ENCODE data around the gene SF3B2. TPM values are rescaled to one million over a fixed set of nuclear protein-coding genes. Genes with fewer than 3 reads are reported as not detected.

The SF3B2 gene
- total and polyA plus RNA-seq, 9 of the 15 experiments (the other 6 are each of a cell fraction or from before 2014, with no cell fraction given) = 58.3 to 248 (median 157) TPM

GRCh38 chr11:66068923-66069714 lies 17.0 kb downstream of the SF3B2 start (continued):
- TF ChIP-seq RREB1 (CRISPR knock-in tag; IDR thresholded peaks at IDR 0.05) (no peak), GATAD2B (IDR thresholded peaks at IDR 0.05; ENCODE audit: borderline replicate concordance) (no peak), SRSF1 (IDR thresholded peaks at IDR 0.05; ENCODE audit: low read depth, low read length) (no peak), ZNF766 (CRISPR knock-in tag; conservative IDR thresholded peaks at IDR 0.05) (no peak), PHF21A (IDR thresholded peaks at IDR 0.05; ENCODE audit: borderline replicate concordance, low read depth) (no peak), TEAD4 (IDR thresholded peaks at IDR 0.05; ENCODE audit: low read length) (no peak), TEAD4 (CRISPR knock-in tag; IDR thresholded peaks at IDR 0.05; ENCODE audit: borderline replicate concordance) (no peak), CSDE1 (IDR thresholded peaks at IDR 0.05) (no peak), CGGBP1 (CRISPR knock-in tag; IDR thresholded peaks at IDR 0.05) (no peak), FOS (IDR thresholded peaks at IDR 0.05; ENCODE audit: extremely low read depth, insufficient read length) (no peak), LCOR (CRISPR knock-in tag; IDR thresholded peaks at IDR 0.05) (no peak), KLF6 (CRISPR knock-in tag; IDR thresholded peaks at IDR 0.05; ENCODE audit: borderline replicate concordance) (0 out of 2 replicates have a peak, but pooled peaks have one; percentile 20), BHLHE40 (IDR thresholded peaks at IDR 0.05; ENCODE audit: low read length) (no peak), BDP1 (IDR thresholded peaks at IDR 0.05; ENCODE audit: insufficient read depth, insufficient read length) (no peak), L3MBTL2 (IDR thresholded peaks at IDR 0.05) (no peak), MXD1 (CRISPR knock-in tag; IDR thresholded peaks at IDR 0.05; ENCODE audit: borderline replicate concordance, poor library complexity, severe bottlenecking) (no peak), ELF1 (tag; IDR thresholded peaks at IDR 0.05) (no peak), ZNF274 (IDR thresholded peaks at IDR 0.05; ENCODE audit: borderline replicate concordance, low read depth, low read length) (0 out of 2 replicates have a peak, but pooled peaks have one; percentile 8)

Data from K562 (cell line).